Medulla oblongata (tissue), 1 donor: ENCODE results near the gene ERBB4.
"Not testable (repeated sequence)": the region's sequence is repeated elsewhere in the genome, so short reads cannot be mapped to it uniquely, and the experiment has no call there.

Experiments
- DNase-seq: peaks from one replicate; pipeline ENCODE4 v3.0.0-alpha.2; 2015; ENCODE audit errors: extremely low spot score

ERBB4 gene

GRCh38 chr2:212528106-212528856 lies 10.3 kb downstream of the ERBB4 start:
- DNase-seq, result no peak

DNA sequence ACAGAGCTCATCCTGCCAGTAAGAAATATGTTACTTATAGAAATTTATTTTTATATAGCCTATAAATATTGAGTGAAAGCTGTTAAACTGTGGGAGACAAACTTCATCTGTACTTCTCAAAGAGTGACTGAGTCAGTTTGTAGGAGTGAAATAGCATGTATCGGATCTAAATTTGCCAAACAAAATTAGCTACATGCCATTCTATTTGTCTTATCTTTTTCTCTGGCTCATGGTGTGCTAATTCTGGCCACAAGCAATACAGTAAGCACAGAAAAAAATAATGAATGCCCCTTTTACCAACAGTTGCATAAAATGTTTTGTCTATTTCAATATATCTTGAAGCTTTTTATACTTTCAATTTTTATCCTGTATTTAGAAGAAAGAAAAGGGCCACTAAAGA lies 12.5 kb downstream of the ERBB4 start:
- DNase-seq, result no peak

DNA sequence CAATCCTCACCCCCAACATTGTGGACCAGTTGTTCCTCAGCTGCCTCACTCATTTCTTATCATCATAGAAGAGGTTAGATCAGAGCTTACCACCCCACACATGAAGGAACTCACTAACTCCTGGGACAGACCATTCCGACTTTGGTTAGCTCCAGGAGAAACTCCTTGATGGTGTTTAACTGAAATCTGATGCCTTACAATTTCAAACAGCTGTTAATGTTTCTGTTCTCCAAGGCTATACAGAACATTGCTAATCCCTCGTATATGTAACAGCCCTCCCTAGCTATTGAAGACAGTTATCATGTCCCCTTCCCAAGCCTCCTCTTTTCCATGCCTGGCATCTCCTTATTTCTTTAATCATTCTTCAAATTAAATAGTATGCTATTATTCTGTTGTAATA lies 14.8 kb downstream of the ERBB4 start:
- DNase-seq, result no peak

- peak; percentile 51 for DNase-seq
Measured at GRCh38 chr2:212520340-212520739, 18.3 kb downstream of the ERBB4 start.

- no peak for DNase-seq
Measured at GRCh38 chr2:212517693-212518092, 20.9 kb downstream of the ERBB4 start.

GRCh38 chr2:212505586-212505985 lies 33.0 kb downstream of the ERBB4 start:
- no peak for DNase-seq

- no peak for DNase-seq
Measured at GRCh38 chr2:212495046-212495445, 43.6 kb downstream of the ERBB4 start.

DNA sequence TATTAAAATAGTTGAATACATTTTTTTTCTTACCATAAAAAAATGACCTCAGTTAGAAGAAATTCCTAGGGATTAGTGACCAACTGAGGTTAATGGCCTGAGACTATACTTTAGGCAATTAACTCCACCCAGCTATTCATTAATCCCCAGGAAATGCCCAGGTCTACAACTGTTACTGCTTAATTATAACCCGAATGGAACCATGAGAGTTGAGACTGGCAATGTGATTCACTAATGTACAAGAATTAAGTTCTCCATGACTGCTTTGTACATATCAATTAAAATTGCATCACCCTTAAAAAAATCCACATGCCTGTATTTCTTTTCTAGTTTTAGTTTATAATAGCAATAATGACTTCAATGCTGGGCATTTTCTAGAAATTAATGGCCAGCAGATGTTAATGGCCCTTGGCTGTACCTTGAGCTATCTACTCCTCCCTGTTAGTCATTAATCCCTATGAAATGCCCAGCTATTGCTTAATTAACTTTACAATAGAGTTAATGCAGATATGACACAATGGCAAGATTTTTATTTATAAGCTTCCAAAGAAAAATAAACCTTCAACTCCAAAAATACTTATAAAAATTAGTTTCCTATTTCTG lies 44.1 kb downstream of the ERBB4 start:
- no peak for DNase-seq

DNA sequence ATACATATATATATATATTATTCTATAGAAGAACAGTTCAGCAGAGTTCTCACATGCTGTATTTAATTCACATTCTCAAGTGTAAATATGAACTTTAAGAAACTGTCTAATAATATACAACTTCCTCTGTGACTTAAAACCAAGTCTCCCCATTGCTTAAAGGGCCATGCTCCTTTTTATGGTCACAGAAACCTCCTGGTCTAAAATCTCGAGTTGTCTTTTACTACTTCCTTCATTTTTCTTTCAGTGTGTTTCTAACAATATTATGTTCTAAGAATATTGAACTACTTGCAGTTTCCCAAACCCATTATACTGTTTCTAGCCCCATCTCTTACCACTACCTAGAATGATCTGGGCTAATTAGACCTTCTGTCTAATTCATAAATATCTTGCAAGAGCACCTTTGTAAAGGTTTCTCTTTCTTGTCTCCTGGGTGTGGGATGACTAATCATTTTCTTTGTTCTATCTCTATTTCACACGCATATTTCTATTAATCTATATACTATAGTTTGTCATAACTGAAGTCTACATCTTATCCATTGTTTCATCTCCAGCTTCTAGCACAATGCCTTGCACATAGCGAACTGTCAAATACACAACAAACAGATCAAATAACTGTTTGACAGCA lies 48.8 kb downstream of the ERBB4 start:
- DNase-seq, result no peak

GRCh38 chr2:212488611-212489010 lies 50.0 kb downstream of the ERBB4 start:
- DNase-seq, result no peak

DNA sequence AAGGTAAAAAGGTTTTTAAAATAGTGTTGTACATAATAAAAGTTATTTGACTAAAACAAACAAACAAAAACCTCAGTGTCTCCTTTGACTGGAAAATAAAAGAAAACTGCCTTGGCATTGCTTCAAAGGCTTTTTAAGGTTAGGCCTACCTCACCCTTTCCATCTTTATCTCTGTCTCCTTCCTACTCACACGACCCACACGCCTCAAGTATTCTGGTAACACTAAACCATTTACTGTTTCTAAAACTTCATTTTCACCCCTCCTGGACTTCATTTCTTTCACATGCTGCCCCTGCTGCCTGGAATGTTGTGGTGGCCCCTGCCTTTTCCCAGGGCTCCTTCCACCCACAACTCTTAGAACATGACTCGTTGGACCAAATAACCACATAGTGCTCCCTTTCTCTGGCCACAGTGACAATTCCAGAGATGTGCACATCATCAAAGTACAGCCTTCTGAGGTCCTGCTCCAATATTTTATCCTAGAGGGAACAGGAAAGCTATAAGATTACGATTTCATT lies 54.0 kb downstream of the ERBB4 start:
- DNase-seq, result no peak

- no peak for DNase-seq
Measured at GRCh38 chr2:212480447-212480846, 58.2 kb downstream of the ERBB4 start.

GRCh38 chr2:212477571-212477970 lies 61.0 kb downstream of the ERBB4 start:
- no peak for DNase-seq

GRCh38 chr2:212473211-212473610 lies 65.4 kb downstream of the ERBB4 start:
- DNase-seq, result no peak

DNA sequence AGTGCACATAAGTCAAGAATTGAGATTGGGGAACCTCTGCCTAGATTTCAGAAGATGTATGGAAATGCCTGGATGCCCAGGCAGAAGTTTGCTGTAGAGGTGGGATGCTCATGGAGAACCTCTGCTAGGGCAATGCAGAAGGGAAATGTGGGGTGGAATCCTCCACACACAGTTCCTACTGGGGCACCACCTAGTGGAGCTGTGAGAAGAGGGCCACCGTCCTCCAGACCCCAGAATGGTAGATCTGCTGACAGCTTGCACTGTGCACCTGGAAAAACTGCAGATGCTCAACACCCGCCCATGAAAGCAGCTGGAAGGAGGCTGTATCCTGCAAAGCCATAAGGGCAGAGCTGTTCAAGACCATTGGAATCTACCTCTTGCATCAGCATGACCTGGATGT lies 71.1 kb downstream of the ERBB4 start:
- not testable (repeated sequence) for DNase-seq

- DNase-seq, result no peak
Measured at GRCh38 chr2:212465456-212465855, 73.1 kb downstream of the ERBB4 start.

DNA sequence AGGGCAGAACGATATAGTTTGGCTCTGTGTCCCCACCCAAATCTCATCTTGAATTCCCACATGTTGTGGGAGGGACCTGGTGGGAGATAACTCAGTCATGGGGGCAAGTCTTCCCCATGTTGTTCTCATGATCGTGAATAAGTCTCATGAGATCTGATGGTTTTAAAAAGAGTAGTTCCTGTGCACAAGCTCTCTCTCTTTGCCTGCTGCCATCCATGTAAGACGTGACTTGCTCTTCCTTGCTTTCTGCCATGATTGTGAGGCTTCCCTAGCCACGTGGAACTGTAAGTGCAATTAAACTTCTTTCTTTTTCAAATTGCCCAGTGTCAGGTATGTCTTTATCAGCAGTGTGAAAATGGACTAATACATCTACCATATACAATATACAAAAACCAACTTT lies 76.9 kb downstream of the ERBB4 start:
- not testable (repeated sequence) for DNase-seq

DNA sequence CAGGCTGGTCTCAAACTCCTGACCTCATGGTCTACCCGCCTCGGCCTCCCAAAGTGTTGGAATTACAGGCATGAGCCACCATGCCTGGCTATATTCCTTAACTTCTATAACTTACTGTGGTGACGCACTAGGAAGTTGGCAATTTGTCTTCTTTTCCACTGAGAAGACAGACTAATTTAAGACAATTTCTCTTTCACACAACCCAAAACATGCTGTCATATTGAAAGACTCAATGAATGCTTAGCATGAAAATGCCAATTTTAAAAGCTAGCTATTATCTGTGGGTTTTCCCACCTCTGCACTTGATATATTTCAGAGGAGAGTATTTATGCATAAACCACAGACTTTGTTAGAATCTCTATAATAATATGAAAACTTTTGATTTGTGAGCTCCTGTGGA lies 84.5 kb downstream of the ERBB4 start:
- no peak for DNase-seq

DNA sequence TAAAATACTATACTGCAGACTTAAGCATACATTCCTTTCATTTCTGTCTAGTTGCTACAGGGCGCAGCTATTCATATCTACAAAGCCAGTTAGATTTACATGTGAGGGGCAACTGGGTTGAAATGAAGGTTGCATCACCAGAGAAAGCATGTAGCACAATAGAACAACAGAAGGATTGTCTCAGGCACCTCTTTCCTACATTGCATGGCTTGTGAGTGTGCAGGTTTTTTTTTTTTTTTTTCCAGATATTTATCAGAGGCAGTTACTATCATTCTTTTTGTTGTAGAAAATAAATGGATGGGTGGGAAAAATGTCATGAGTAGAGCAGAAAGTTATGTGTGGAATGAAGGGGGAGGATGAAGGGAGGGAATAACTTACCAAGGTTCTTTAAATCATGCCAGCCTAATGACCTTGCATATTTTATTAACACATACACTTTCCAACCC lies 86.8 kb downstream of the ERBB4 start:
- DNase-seq, result no peak

GRCh38 chr2:212448698-212449097 lies 89.9 kb downstream of the ERBB4 start:
- DNase-seq, result no peak

GRCh38 chr2:212441821-212442220 lies 96.8 kb downstream of the ERBB4 start:
- no peak for DNase-seq

GRCh38 chr2:212441141-212441540 lies 97.5 kb downstream of the ERBB4 start:
- no peak for DNase-seq
